Islet of Langerhans (tissue), 1 donor: ENCODE measurements around the gene AKNA.

ENCODE experiments used
- FAIRE-seq: peaks from one replicate; lab custom pipeline; 2011; peaks lifted over from hg19 to GRCh38; lab: Jason Lieb, UNC

The AKNA gene, protein sequence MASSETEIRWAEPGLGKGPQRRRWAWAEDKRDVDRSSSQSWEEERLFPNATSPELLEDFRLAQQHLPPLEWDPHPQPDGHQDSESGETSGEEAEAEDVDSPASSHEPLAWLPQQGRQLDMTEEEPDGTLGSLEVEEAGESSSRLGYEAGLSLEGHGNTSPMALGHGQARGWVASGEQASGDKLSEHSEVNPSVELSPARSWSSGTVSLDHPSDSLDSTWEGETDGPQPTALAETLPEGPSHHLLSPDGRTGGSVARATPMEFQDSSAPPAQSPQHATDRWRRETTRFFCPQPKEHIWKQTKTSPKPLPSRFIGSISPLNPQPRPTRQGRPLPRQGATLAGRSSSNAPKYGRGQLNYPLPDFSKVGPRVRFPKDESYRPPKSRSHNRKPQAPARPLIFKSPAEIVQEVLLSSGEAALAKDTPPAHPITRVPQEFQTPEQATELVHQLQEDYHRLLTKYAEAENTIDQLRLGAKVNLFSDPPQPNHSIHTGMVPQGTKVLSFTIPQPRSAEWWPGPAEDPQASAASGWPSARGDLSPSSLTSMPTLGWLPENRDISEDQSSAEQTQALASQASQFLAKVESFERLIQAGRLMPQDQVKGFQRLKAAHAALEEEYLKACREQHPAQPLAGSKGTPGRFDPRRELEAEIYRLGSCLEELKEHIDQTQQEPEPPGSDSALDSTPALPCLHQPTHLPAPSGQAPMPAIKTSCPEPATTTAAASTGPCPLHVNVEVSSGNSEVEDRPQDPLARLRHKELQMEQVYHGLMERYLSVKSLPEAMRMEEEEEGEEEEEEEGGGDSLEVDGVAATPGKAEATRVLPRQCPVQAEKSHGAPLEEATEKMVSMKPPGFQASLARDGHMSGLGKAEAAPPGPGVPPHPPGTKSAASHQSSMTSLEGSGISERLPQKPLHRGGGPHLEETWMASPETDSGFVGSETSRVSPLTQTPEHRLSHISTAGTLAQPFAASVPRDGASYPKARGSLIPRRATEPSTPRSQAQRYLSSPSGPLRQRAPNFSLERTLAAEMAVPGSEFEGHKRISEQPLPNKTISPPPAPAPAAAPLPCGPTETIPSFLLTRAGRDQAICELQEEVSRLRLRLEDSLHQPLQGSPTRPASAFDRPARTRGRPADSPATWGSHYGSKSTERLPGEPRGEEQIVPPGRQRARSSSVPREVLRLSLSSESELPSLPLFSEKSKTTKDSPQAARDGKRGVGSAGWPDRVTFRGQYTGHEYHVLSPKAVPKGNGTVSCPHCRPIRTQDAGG (N-terminal part only)

GRCh38 chr9:114387680-114388356, at the start of gene AKNA:
TSS of gene AKNA (minus strand) at chr9:114387982. CDS start at chr9:114381333, 6,649 bp downstream.
- no peak for FAIRE-seq

GRCh38 chr9:114437401-114437893, 49.7 kb upstream of the AKNA start:
- FAIRE-seq: no peak

GRCh38 chr9:114434878-114435311, 47.1 kb upstream of the AKNA start:
- FAIRE-seq: no peak

- FAIRE-seq: no peak
Measured at GRCh38 chr9:114433720-114434255, 46.0 kb upstream of the AKNA start.

GRCh38 chr9:114433086-114433485, 45.3 kb upstream of the AKNA start:
- no peak for FAIRE-seq

DNA sequence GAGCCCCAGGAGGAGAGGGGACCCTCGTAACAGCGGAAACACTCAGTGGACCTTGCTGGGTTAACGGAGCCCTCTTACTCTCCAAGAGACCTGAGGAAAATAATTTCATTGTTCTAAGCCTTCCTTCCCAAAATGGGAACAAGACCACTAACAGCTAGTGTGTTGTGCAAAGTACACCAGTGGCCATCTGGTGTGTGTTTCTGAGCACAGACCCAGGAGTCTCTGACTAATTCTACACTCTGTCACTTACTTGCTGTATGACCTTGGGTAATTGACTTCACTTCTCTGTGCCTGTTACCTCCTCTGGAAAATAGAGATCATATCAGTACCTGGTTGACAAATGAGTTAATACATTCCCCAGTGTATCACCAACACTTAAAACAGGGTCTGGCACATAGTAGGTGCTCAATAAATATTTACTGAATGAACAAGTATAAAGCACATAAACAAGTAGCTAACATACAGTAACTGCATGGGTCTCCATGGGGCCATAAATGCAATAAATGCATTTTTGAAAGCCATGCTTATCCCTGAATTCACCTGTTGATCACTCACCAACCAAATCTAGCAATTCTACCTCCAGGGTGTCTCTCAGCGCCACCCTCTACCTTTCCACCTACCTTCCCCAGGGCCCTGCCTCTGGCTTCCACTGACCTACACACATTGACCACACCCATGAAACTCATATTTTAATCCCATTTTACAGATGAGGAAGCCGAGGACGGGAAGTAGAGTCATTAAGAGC, 44.7 kb upstream of the AKNA start:
- FAIRE-seq: no peak

DNA sequence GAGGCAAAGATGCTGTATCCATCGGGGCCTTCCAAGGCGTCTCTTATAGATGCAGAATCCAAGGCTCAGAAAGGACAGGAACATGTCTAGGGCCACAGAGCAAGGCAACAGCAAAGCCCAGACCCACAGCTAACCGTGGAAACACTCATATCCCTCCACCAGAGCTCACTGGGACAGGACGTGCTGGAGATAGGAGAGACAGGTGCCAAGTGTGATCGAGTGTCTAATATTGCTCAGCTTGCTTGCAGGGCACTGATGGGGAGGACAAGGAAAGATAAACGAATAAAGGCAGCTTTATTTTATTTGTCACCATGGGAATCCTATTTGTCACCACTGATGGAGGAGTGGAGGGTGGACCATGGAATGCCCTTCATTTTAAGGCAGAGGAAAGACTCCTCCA, 44.0 kb upstream of the AKNA start:
- no peak for FAIRE-seq

GRCh38 chr9:114431003-114431402, 43.2 kb upstream of the AKNA start:
- no peak for FAIRE-seq

GRCh38 chr9:114430457-114430856, 42.7 kb upstream of the AKNA start:
- FAIRE-seq: no peak

GRCh38 chr9:114429488-114429887, 41.7 kb upstream of the AKNA start:
- no peak for FAIRE-seq

DNA sequence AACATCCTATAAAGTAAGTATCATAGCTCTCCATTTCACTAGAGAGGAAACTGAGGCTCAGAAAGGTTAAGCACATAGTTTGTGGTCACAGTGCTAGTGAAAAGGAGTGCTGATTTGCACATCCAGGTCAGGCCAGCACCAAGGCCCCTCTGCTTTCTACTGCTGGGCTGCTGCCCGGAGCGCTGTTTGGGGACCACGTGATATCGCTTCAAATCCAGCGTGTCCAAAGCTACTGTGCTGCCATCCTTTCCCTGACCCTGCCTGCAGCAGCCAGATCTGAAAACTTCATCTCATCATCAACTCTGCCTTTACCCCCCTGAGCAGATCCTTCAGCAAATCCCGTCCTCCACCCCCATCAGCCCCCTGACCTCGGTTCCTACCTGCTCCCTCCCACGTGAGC, 40.7 kb upstream of the AKNA start:
- no peak for FAIRE-seq

DNA sequence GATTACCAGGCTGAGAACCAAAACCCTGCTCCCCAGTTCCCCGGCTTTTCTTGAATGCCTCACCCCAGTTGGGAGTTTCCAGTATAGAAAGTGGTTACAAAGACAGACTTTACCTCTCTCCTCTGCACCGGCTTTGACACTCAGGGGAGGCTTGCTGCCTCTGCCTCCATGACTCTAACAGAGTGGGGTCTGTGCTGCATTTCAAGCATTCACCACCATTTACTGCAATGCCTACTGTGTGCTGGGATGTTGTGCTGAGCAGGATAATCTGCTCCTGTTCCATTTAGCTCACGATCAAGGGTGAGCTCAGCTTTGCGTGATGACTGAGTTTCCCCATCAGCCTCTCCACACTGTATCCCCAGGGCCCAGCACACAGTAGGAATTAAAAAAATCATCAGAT, 39.9 kb upstream of the AKNA start:
- FAIRE-seq: no peak

DNA sequence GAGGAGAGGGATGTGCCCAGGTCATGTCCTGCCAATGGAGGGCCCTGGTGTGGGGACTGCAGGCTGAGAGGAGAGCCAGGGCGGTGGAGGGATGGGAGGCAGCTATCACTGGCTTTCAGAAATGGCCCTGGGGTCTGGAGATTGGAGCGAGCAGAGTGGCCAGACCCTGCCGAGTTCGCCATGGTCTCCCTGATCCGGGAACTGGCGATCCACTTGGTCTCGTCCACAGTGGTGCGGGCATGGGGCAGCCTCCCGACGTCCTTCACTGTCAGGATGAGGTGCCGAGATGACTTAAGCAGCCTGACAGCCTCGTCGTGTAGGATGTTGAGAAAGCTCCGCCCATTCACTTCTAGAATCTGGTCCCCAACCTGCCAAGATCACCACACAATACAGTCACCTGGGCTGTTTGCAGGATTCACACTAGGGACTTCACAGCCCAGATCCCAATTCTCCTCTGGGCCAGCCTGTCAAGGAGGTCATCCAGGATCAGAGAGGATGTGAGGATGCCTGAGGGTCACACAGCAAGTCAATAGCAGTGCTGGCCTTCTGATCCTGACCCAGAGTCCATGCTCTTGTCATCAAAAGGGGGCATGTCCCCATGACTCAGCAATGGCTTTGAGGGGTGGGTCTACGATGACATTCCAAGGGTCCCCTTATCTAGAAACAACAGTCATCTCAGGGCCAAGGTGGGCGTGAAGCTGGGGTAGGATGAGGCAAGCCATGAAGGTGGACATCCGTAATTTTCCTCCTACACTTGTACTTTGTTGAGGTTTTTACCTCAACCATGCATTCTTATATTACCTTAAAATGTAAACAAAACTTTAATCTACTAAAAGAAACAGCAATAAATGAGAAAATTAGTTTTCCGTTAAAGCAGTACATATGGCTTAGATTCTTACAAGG, 38.5 kb upstream of the AKNA start:
- no peak for FAIRE-seq

- FAIRE-seq: no peak
Measured at GRCh38 chr9:114425126-114425525, 37.3 kb upstream of the AKNA start.

DNA sequence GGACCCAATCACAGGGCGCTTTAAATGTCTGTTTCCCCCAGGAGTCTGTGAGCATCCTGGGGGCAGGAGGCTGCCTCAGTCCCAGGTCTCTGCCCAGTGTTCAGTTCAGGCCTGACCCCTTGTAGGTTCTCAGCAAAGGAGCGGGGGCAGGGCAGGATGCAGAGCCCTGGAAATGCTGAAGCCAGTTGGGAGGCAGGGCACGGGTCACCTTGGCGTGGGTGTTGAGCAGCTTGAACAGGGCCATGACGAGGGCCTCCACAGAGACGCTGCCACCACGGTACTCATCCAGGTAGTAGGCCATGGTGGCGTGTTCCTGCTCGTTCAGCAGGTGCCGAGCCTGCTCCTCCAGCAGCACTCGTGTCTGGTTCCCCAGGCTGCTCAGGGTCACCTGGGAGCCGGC, 36.3 kb upstream of the AKNA start:
- no peak for FAIRE-seq

- FAIRE-seq: no peak
Measured at GRCh38 chr9:114423181-114423580, 35.4 kb upstream of the AKNA start.

GRCh38 chr9:114421147-114421546, 33.4 kb upstream of the AKNA start:
- no peak for FAIRE-seq

DNA sequence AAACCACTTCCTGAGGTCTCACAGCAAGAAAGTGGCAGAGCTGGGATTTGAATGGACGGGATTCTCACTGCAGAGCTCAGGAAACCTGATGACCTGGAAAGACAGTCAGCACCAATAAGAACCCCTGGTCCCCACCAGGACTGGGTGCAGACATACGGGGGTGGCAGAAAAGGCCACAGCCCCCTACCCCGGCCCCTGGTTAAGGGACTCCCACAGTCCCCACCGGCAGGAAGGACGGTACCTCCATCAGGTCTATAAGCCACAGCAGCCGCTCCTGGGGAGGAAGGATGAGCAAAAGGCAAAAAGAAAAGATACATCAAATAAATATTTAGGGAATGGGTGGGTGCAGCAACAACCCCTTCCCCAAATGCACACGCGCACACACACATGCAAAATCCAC, 32.0 kb upstream of the AKNA start:
- FAIRE-seq: no peak

GRCh38 chr9:114418053-114418452, 30.3 kb upstream of the AKNA start:
- no peak for FAIRE-seq

DNA sequence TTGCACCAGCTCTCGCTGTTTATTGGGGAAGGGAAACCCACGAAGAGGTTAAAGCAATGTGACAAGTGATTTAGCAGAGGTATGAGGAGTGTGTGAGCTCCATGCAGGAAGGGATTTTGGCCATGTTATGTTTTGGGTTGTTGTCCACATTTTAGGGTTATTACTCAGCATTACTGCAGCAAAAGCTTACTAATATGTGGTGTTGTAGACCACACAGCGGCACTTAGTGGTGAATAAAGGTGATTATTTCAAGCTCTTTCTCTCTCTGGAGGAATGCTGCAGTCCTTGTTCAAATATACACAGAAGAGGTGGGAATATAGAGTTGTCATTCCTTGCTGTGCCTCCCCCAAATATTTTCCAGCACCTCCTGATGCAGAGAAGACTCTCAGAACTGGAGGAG, 29.7 kb upstream of the AKNA start:
- no peak for FAIRE-seq
